ENCODE results near the gene CCNH. TPM values are rescaled to one million over a fixed set of nuclear protein-coding genes. Genes with fewer than 3 reads are reported as not detected.

The CCNH gene
- total RNA-seq, 1 experiment from 2014 or later: 50.1 TPM

DNA sequence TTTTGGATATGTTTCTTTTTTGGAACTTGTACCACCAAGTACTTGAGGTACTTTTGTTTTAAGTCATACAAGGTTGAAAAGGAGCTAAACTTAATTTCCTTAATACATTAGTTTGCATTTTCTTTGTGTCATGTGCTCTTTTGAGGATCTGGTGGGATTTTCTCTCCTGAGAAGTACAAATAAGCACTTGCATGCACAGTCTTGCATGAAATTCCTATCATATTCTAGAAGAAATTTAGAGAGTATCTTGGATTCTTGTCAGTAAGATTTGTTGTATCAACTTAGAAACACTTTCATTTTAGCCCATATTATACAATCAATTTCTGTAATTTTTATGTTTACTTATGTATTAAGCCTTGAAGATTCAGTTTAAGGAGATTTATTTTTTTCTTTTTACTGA lies 64.9 kb downstream of the CCNH start:
- no peak for DNase-seq
- CTCF ChIA-PET: no interaction called here

GRCh38 chr5:87347272-87347671 lies 65.5 kb downstream of the CCNH start:
- no peak for DNase-seq
- CTCF ChIA-PET: no interaction called here
- TF ChIP-seq, protein P1, sequence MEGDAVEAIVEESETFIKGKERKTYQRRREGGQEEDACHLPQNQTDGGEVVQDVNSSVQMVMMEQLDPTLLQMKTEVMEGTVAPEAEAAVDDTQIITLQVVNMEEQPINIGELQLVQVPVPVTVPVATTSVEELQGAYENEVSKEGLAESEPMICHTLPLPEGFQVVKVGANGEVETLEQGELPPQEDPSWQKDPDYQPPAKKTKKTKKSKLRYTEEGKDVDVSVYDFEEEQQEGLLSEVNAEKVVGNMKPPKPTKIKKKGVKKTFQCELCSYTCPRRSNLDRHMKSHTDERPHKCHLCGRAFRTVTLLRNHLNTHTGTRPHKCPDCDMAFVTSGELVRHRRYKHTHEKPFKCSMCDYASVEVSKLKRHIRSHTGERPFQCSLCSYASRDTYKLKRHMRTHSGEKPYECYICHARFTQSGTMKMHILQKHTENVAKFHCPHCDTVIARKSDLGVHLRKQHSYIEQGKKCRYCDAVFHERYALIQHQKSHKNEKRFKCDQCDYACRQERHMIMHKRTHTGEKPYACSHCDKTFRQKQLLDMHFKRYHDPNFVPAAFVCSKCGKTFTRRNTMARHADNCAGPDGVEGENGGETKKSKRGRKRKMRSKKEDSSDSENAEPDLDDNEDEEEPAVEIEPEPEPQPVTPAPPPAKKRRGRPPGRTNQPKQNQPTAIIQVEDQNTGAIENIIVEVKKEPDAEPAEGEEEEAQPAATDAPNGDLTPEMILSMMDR (IDR thresholded peaks at IDR 0.05; ENCODE audit: unreplicated experiment): no peak
- Mint-ChIP-seq H3K4me3 (ENCODE audit: low read depth, unreplicated experiment) (no peak overlapping the region), H3K4me1 (ENCODE audit: low read depth, unreplicated experiment) (peaks cover 11% of the 10 kb centered on the region), H3K27me3 (ENCODE audit: unreplicated experiment) (no peaks in the 10 kb centered on the region), H3K27ac (ENCODE audit: unreplicated experiment) (no peak overlapping the region), H3K36me3 (ENCODE audit: insufficient read depth, unreplicated experiment) (peaks cover 60% of the 10 kb centered on the region), H3K9me3 (ENCODE audit: low read depth, unreplicated experiment) (no peaks in the 10 kb centered on the region)
- BruUV-seq (replicated peaks): no TSS peak
- intact Hi-C loops (cut with micrococcal nuclease; ENCODE audit: unreplicated experiment): loop anchor here (5.0 kb wide), 1 partner anchor 45 kb away; no protein-coding TSS in a partner anchor

More for the DNA sequence above, 64.9 kb downstream of the CCNH start:
- Mint-ChIP-seq H3K9me3 (ENCODE audit: low read depth, unreplicated experiment) (no peaks in the 10 kb centered on the region), H3K36me3 (ENCODE audit: insufficient read depth, unreplicated experiment) (peaks cover 54% of the 10 kb centered on the region), H3K27me3 (ENCODE audit: unreplicated experiment) (no peaks in the 10 kb centered on the region), H3K4me1 (ENCODE audit: low read depth, unreplicated experiment) (peaks cover 11% of the 10 kb centered on the region), H3K4me3 (ENCODE audit: low read depth, unreplicated experiment) (no peak overlapping the region), H3K27ac (ENCODE audit: unreplicated experiment) (no peak overlapping the region)
- intact Hi-C loops (cut with micrococcal nuclease; ENCODE audit: unreplicated experiment): loop anchor here (5.0 kb wide), 1 partner anchor 46 kb away; no protein-coding TSS in a partner anchor
- BruUV-seq (replicated peaks): no TSS peak
- TF ChIP-seq, protein P1 (IDR thresholded peaks at IDR 0.05; ENCODE audit: unreplicated experiment): no peak

Other genes starting within 250 kb of the CCNH start
- 163 and 193 TPM in 2 replicates for gene RASA1, start 145.0 kb downstream of the CCNH start, total RNA-seq (2022)

Measured in Calu3 (cell line).